Neuronal stem cell (in vitro differentiated cells): ENCODE measurements around the gene DCLRE1A.

Source experiments
- DNase-seq: peaks from one replicate; pipeline ENCODE4 v3.0.0-alpha.2; 2013; ENCODE audit warnings: low spot score
- H2AFZ ChIP-seq: one replicate; pipeline ENCODE4 v1.6.1; 2013; ENCODE audit warnings: mild to moderate bottlenecking, low read length, inconsistent platforms
- H2AK5ac ChIP-seq: 2 replicates; pipeline ENCODE4 v1.6.1; 2013; ENCODE audit warnings: low read depth, mild to moderate bottlenecking, inconsistent platforms, low read length, moderate library complexity, mixed read lengths
- H2BK120ac ChIP-seq: 2 replicates; pipeline ENCODE4 v1.6.1; 2013; ENCODE audit warnings: low read depth, mild to moderate bottlenecking, inconsistent platforms, low read length, moderate library complexity, mixed read lengths
- H2BK12ac ChIP-seq: one replicate; pipeline ENCODE4 v1.6.1; 2013; ENCODE audit warnings: low read length, inconsistent platforms
- H2BK15ac ChIP-seq: 2 replicates; pipeline ENCODE4 v1.6.1; 2013; ENCODE audit warnings: mild to moderate bottlenecking, low read length, inconsistent platforms, mixed read lengths
- H2BK5ac ChIP-seq: one replicate; pipeline ENCODE4 v1.6.1; 2013; ENCODE audit warnings: inconsistent platforms, mild to moderate bottlenecking, low read length, moderate library complexity
- H3K14ac ChIP-seq: one replicate; pipeline ENCODE4 v1.6.1; 2013; ENCODE audit warnings: low read length, inconsistent platforms
- H3K18ac ChIP-seq: 2 replicates; pipeline ENCODE4 v1.6.1; 2013; ENCODE audit warnings: low read length, inconsistent platforms
- H3K23ac ChIP-seq: 2 replicates; pipeline ENCODE4 v1.6.1; 2013; ENCODE audit warnings: low read depth, mild to moderate bottlenecking, mixed read lengths, low read length, inconsistent platforms; ENCODE audit not compliant: poor library complexity
- H3K27ac ChIP-seq: replicated peaks from 3 replicates; pipeline ENCODE4 v1.5.1; 2013; ENCODE audit warnings: low read length, inconsistent platforms
- H3K27me3 ChIP-seq, 3 experiments: 2 replicates each; pipeline ENCODE4 v1.6.1; 2013; ENCODE audit warnings: low read length in 3 of 3, mild to moderate bottlenecking in 2 of 3, inconsistent platforms in 1 of 3, low read depth in 1 of 3, mixed read lengths in 1 of 3, moderate library complexity in 1 of 3; ENCODE audit not compliant: control insufficient read depth in 3 of 3, insufficient read depth in 3 of 3
- H3K36me3 ChIP-seq, 2 donors: replicated peaks in 1 of 2; 2 replicates each; pipeline ENCODE4 v1.6.1; 2013; ENCODE audit warnings: low read length in 2 of 2; ENCODE audit not compliant: control insufficient read depth in 2 of 2, insufficient read depth in 2 of 2
- H3K4ac ChIP-seq: 2 replicates; pipeline ENCODE4 v1.6.1; 2013; ENCODE audit warnings: inconsistent platforms, mild to moderate bottlenecking, low read length, moderate library complexity
- H3K4me1 ChIP-seq, 2 donors: 1 replicate in 1 of 2; 2 replicates in 1 of 2; pipeline ENCODE4 v1.6.1; 2013; ENCODE audit warnings: low read length in 2 of 2, low read depth in 1 of 2; ENCODE audit not compliant: control insufficient read depth in 2 of 2, insufficient read depth in 1 of 2
- H3K4me2 ChIP-seq: one replicate; pipeline ENCODE4 v1.6.1; 2013; ENCODE audit warnings: mild to moderate bottlenecking, low read length, inconsistent platforms; ENCODE audit not compliant: insufficient read depth, poor library complexity, severe bottlenecking
- H3K4me3 ChIP-seq, 2 donors: 2 replicates each; pipeline ENCODE4 v1.5.1; 2013; ENCODE audit warnings: low read length in 2 of 2, mild to moderate bottlenecking in 2 of 2, inconsistent platforms in 1 of 2, moderate library complexity in 1 of 2
- H3K79me1 ChIP-seq: one replicate; pipeline ENCODE4 v1.6.1; 2013; ENCODE audit warnings: low read depth, mild to moderate bottlenecking, inconsistent platforms, low read length, moderate library complexity
- H3K9ac ChIP-seq: one replicate; pipeline ENCODE4 v1.6.1; 2013; ENCODE audit warnings: mild to moderate bottlenecking, low read depth, low read length, inconsistent platforms; ENCODE audit not compliant: poor library complexity
- H3K9me3 ChIP-seq, 2 donors: replicated peaks in 1 of 2; 2 replicates each; pipeline versions ENCODE3 to v1.6.1; 2013; ENCODE audit warnings: low read length in 2 of 2, mild to moderate bottlenecking in 2 of 2, inconsistent platforms in 1 of 2, low read depth in 1 of 2, mixed read lengths in 1 of 2, moderate library complexity in 1 of 2; ENCODE audit not compliant: control insufficient read depth in 2 of 2, insufficient read depth in 1 of 2
- H4K8ac ChIP-seq: one replicate; pipeline ENCODE4 v1.6.1; 2013; ENCODE audit warnings: low read depth, mild to moderate bottlenecking, inconsistent platforms, low read length, moderate library complexity
- H4K91ac ChIP-seq: one replicate; pipeline ENCODE4 v1.6.1; 2013; ENCODE audit warnings: low read length, low read depth, mild to moderate bottlenecking, inconsistent platforms; ENCODE audit not compliant: poor library complexity
- WGBS, 2 donors: extraction: QIAGEN DNeasy Blood & Tissue Kit; methylation state at CpG; one replicate each; pipeline ENCODE4 v1.1.7; 2013; ENCODE audit warnings: missing lambda C conversion rate in 2 of 2, mixed read lengths in 1 of 2; ENCODE audit not compliant: insufficient read length in 2 of 2, insufficient replicate concordance in 1 of 2; ENCODE audit errors: extremely low coverage in 2 of 2; 5-methylcytosine and 5-hydroxymethylcytosine counted together

Gene DCLRE1A

DNA sequence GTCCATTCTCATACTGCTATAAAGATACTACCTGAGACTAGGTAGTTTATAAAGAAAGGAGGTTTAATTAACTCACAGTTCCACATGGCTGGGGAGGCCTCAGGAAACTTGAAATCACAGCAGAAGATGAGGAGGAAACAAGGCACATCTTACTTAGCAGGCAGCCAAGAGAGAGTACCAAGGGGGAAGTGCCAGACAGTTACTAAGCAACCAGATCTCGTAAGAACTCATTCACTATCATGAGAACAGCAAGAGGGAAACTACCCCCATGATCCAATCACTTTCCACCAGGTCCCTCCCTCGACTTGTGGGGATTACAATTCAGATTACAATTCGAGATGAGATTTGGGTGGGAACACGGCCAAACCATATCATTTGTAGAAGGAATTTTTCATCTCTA lies 36.9 kb upstream of the DCLRE1A start:
- no CpG with 5 or more reads among the region's 4 CpGs for WGBS, 2 donors
- Histone ChIP-seq H2AK5ac (no peak overlapping the region), H3K4me2 (no peak overlapping the region), H3K79me1 (no peaks in the 10 kb centered on the region), H3K27me3 (no peaks in the 10 kb centered on the region), H3K4me3 (no peak overlapping the region), H3K18ac (no peak overlapping the region), H2BK12ac (no peak overlapping the region), H3K4me1 (no peaks in the 10 kb centered on the region), H3K36me3 (peaks cover 0 to 92% of the 10 kb centered on the region in 2 donors), H3K23ac (no peak overlapping the region), H4K91ac (no peak overlapping the region), H2BK15ac (no peak overlapping the region), H3K4ac (no peak overlapping the region), H2BK5ac (no peak overlapping the region), H3K27ac (no peak overlapping the region), H3K9ac (no peak overlapping the region), H3K9me3 (peaks cover 0 to 22% of the 10 kb centered on the region in 2 donors), H2AFZ (no peak overlapping the region), H2BK120ac (no peak overlapping the region), H4K8ac (no peak overlapping the region), H3K14ac (no peak overlapping the region)
- DNase-seq, result no peak

DNA sequence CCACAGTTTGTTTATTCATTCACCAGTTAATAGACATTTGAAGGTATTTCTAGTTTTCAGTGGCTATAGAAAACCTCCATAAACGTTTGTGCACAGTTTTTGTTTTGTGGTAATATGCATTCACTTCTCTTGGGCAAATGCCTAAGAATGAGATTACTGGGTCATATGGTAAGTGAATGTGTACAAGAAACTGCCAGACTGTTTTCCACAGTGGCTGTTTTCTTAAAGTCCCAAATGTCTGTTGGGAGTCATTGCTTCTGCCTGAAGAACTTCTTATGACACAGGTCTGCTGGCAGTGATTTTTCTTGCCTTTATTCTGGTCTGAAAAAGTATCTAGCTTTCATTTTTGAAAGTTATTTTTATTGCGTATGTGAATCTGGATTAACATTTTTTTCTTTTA lies 36.0 kb upstream of the DCLRE1A start:
- H2BK5ac ChIP-seq, result no peak overlapping the region
- no peak for DNase-seq
- no CpG with 5 or more reads among the region's 2 CpGs for WGBS, 2 donors

DNA sequence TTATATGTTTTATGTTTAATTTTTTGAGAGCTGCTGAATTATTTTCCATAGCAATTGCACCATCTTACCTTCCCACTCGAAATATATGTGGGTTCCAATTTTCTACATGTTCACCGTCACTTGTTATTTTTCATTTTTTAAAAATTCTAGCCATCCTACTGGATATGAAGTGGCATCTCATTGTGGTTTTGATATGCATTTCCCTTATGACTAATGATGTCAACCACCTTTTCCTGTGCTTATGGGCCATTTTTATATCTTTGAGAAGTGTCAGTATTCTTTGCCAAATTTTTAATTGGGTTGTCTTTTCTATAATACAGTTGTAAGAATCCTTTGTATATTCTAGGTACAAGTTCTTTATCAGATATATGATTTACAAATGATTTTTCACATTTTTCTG lies 28.4 kb upstream of the DCLRE1A start:
- Histone ChIP-seq H4K8ac (no peak overlapping the region), H3K9me3 (peaks cover 0 to 3% of the 10 kb centered on the region in 2 donors), H2AFZ (no peak overlapping the region), H3K9ac (no peak overlapping the region), H3K4me1 (no peaks in the 10 kb centered on the region), H2BK12ac (no peak overlapping the region), H3K18ac (no peak overlapping the region), H3K27ac (no peak overlapping the region), H2BK120ac (no peak overlapping the region), H2BK5ac (no peak overlapping the region), H4K91ac (no peak overlapping the region), H3K36me3 (peaks cover 0 to 96% of the 10 kb centered on the region in 2 donors), H3K79me1 (no peaks in the 10 kb centered on the region), H3K27me3 (no peaks in the 10 kb centered on the region), H3K23ac (no peak overlapping the region), H3K4me3 (no peak overlapping the region), H2AK5ac (no peak overlapping the region), H3K4ac (no peak overlapping the region), H3K14ac (no peak overlapping the region), H2BK15ac (no peak overlapping the region), H3K4me2 (no peak overlapping the region)
- DNase-seq, result no peak
- WGBS, 2 donors, result no CpG with 5 or more reads among the region's 2 CpGs

More for the DNA sequence above, 36.0 kb upstream of the DCLRE1A start:
- H3K27ac ChIP-seq, result no peak overlapping the region
- no peaks in the 10 kb centered on the region for H3K27me3 ChIP-seq
- H4K8ac ChIP-seq, result no peak overlapping the region
- H3K14ac ChIP-seq, result no peak overlapping the region
- H2BK120ac ChIP-seq, result no peak overlapping the region
- no peak overlapping the region for H3K23ac ChIP-seq
- no peaks in the 10 kb centered on the region for H3K79me1 ChIP-seq
- H3K18ac ChIP-seq, result no peak overlapping the region
- no peaks in the 10 kb centered on the region for H3K4me1 ChIP-seq
- no peak overlapping the region for H3K4ac ChIP-seq
- H3K4me2 ChIP-seq, result no peak overlapping the region
- H2BK15ac ChIP-seq, result no peak overlapping the region
- no peak overlapping the region for H2AK5ac ChIP-seq
- no peak overlapping the region for H2BK12ac ChIP-seq
- no peak overlapping the region for H3K9ac ChIP-seq
- H3K9me3 ChIP-seq, result peaks cover 0 to 22% of the 10 kb centered on the region in 2 donors
- H3K36me3 ChIP-seq, result peaks cover 0 to 92% of the 10 kb centered on the region in 2 donors
- no peak overlapping the region for H2AFZ ChIP-seq
- H3K4me3 ChIP-seq, result no peak overlapping the region
- H4K91ac ChIP-seq, result no peak overlapping the region

DNA sequence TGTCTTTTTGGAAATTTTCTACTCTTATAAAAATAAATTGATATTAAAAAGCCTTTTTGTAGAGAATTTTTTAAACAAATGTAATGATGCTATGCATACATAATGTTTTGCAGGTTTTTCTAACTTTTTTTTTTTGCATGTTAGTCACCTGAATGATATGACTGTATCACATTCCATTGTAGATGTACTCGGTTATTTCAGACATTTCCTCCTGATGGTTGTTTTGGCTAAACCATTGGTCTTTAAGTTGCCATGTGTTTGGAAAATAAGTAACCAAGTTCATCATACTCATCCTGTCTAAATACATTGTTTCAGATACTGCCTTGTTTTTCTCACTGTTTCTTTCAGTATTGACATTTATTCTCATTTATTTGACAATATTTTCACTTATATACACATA lies 26.4 kb upstream of the DCLRE1A start:
- Histone ChIP-seq H3K4ac (no peak overlapping the region), H3K79me1 (no peaks in the 10 kb centered on the region), H2AK5ac (no peak overlapping the region), H2AFZ (no peak overlapping the region), H3K23ac (no peak overlapping the region), H2BK120ac (no peak overlapping the region), H3K4me1 (no peaks in the 10 kb centered on the region), H4K8ac (no peak overlapping the region), H3K36me3 (peaks cover 2 to 92% of the 10 kb centered on the region in 2 donors), H4K91ac (no peak overlapping the region), H3K14ac (no peak overlapping the region), H3K9me3 (no peaks in the 10 kb centered on the region), H3K18ac (no peak overlapping the region), H3K27ac (no peak overlapping the region), H2BK5ac (no peak overlapping the region), H3K4me2 (no peak overlapping the region), H3K4me3 (no peak overlapping the region), H3K27me3 (no peaks in the 10 kb centered on the region), H2BK12ac (no peak overlapping the region), H2BK15ac (no peak overlapping the region), H3K9ac (no peak overlapping the region)
- DNase-seq, result no peak
- no CpG with 5 or more reads among the region's 1 CpG for WGBS, 2 donors
